Heart left ventricle (tissue), 16 donors: ENCODE data around the gene MAST4. TPM values are rescaled to one million over a fixed set of nuclear protein-coding genes. Genes with fewer than 3 reads are reported as not detected.

Experiments used
- ATAC-seq, 4 donors: fragments of 200-7000 bp; cut with Tn5 transposase; one replicate each; pipeline ENCODE4 v1.9.1; 2020 to 2022; ENCODE audit warnings: moderate library complexity in 4 of 4, mild to moderate bottlenecking in 3 of 4, moderate number of reproducible peaks in 1 of 4
- DNase-seq, 5 donors: peaks; one replicate each; pipeline ENCODE4 v3.0.0-alpha.2; 2020
- H3K27ac ChIP-seq, 12 donors: fragments of 200-600 bp; sonication (generic) in 4 of 12; one replicate each; pipeline versions ENCODE4 v1.5.0 to v1.8.0; 2016 to 2022; ENCODE audit warnings: mild to moderate bottlenecking in 2 of 12
- H3K27me3 ChIP-seq, 9 donors: fragments of 200-600 bp; sonication (generic) in 2 of 9; one replicate each; pipeline versions ENCODE4 v1.5.1 to v1.8.0; 2016 to 2022; ENCODE audit warnings: mild to moderate bottlenecking in 3 of 9
- H3K36me3 ChIP-seq, 9 donors: fragments of 200-600 bp; sonication (generic) in 2 of 9; one replicate each; pipeline versions ENCODE4 v1.5.0 to v1.8.0; 2018 to 2022; ENCODE audit warnings: mild to moderate bottlenecking in 2 of 9
- H3K4me1 ChIP-seq, 12 donors: fragments of 200-600 bp; sonication (generic) in 4 of 12; one replicate each; pipeline versions ENCODE4 v1.5.0 to v1.8.0; 2016 to 2022; ENCODE audit warnings: mild to moderate bottlenecking in 3 of 12
- H3K4me3 ChIP-seq, 12 donors: fragments of 200-600 bp; sonication (generic) in 4 of 12; one replicate each; pipeline versions ENCODE4 v1.5.0 to v1.8.0; 2017 to 2022; ENCODE audit warnings: mild to moderate bottlenecking in 9 of 12, moderate library complexity in 4 of 12
- H3K9me3 ChIP-seq, 12 donors: fragments of 200-600 bp; sonication (generic) in 4 of 12; one replicate each; pipeline versions ENCODE4 v1.5.0 to v1.8.0; 2016 to 2022; ENCODE audit warnings: mild to moderate bottlenecking in 1 of 12
- CTCF ChIP-seq, 12 donors: fragments of 200-600 bp; sonication (generic) in 4 of 12; IDR thresholded peaks; one replicate each; pipeline versions ENCODE4 v1.5.0 to v1.8.0; 2018 to 2022; ENCODE audit warnings: antibody characterized with exemption in 12 of 12, mild to moderate bottlenecking in 5 of 12
- POLR2A ChIP-seq, 2 donors: fragments of 450-650 bp; IDR thresholded peaks; one replicate each; pipeline ENCODE4 v1.6.1; 2017; ENCODE audit warnings: antibody characterized with exemption in 2 of 2, mild to moderate bottlenecking in 2 of 2, moderate library complexity in 2 of 2
- whole genome bisulfite sequencing, 4 donors: extraction: QIAGEN DNeasy Blood & Tissue Kit in 2 of 4; methylation state at CpG; one replicate each; pipeline versions ENCODE4 v1.1.5 to v1.1.7; 2013 to 2018; 5-methylcytosine and 5-hydroxymethylcytosine counted together
- intact Hi-C, 10 donors: fragments of 100-400 bp; cut with DNase I; formaldehyde crosslinking; loops; one replicate each; pipeline versions ENCODE4 v1.11.1 to v1.14.2; 2022
- polyA plus RNA-seq, 2 donors: library from polyadenylated mRNA; stranded (reverse); fragments of 200-250 nt; gene quantifications; one replicate each; pipeline ENCODE4 v1.2.3, GENCODE V29; 2013
- total RNA-seq, 9 donors: library from RNA; depleted of rRNA in 2 of 9; stranded (reverse); fragments of >200 nt in 2 of 9; fragmentation: NEBNext Ultra II Directional in 3 of 9; extraction: Animal tissue kit (Norgen Biotek cat#: 25700) in 3 of 9; gene quantifications; one replicate each; pipeline versions ENCODE4 v1.1.0 to v1.2.4, GENCODE V29; 2016 to 2023
- donor health status: ischemic (EF 13 %, LVEDD 7.1; RV severe dilation, severe dysfunction).
- donor health status: healthy with polysubstance abuse.
- donor health status: DM: no; HTN: yes; CAD: no.
- donor health status: DM: no; HTN: no; CAD: no.
- donor health status: ischemic (EF 25% LVEDD 6.9; RV normal size, moderate dysfunction).
- donor health status: ischemic (EF 25% LVEDD 5.7; RV mildly dilated, moderate dysfunction).
- donor health status: healthy.
- donor health status: DM: yes; HTN: yes; CAD: no.
- donor health status: ischemic (EF 35%, LVEDD 5.7; RV mildly dilated, moderate dysfunction).
- donor health status: nonischemic (EF 11% LVEDD 7.7; RV severe dilation, severe dysfunction).
- donor health status: DM: yes; HTN: yes; CAD: no.
- donor health status: PGD.
- donor health status: ischemic (EF 29% LVEDD 5.4; RV normal size, mild dysfunction).
- donor health status: nonischemic (EF 23%, LVEDD 6.1; RV moderate dilation, normal function).

The MAST4 gene
- total and polyA plus RNA-seq, 11 donors: 26.8 to 96.2 (median 68.1) TPM

- Histone ChIP-seq H3K27me3 (no peaks in the 10 kb centered on the region), H3K4me3 (peak overlapping the region in 1 of 12 donors; percentile 51), H3K9me3 (no peaks in the 10 kb centered on the region), H3K27ac (peak overlapping the region in 7 of 12 donors; percentile 66 to 94 (median 86)), H3K4me1 (peaks cover 0 to 32% (median 13%) of the 10 kb centered on the region in 12 donors), H3K36me3 (peaks cover 3 to 95% (median 59%) of the 10 kb centered on the region in 9 donors)
- DNase-seq (no peak), ATAC-seq (no peak)
- no peak for TF ChIP-seq POLR2A (IDR thresholded peaks at IDR 0.05)
- no peak for TF ChIP-seq CTCF (IDR thresholded peaks at IDR 0.05)
- 95 to 100% (median 97%) methylated on average over 13 to 17 of the region's 17 CpGs for WGBS, 4 donors
- intact Hi-C loops: loop anchor here in 5 of 10 donors (2.0 to 5.0 kb wide), 2 partner anchors 42 to 44 kb away; no protein-coding TSS in a partner anchor
Measured at GRCh38 chr5:67164856-67165525, 568.8 kb downstream of the MAST4 start.

GRCh38 chr5:67165526-67166459 is 569.6 kb downstream of the MAST4 start:
- intact Hi-C loops: loop anchor here in 8 of 10 donors (1.0 to 5.0 kb wide), 3 partner anchors 42 to 44 kb away; no protein-coding TSS in a partner anchor
- peaks cover 3 to 94% (median 58%) of the 10 kb centered on the region in 9 donors for H3K36me3 ChIP-seq
- no peaks in the 10 kb centered on the region for H3K9me3 ChIP-seq
- 40 to 57% (median 52%) methylated on average over 25 to 36 of the region's 36 CpGs for WGBS, 4 donors
- ATAC-seq (peak; percentile 51 to 87 (median 86)), DNase-seq (peak; percentile 85 to 93 (median 87))
- peak overlapping the region; percentile 59 to 94 (median 82) for H3K27ac ChIP-seq
- no peaks in the 10 kb centered on the region for H3K27me3 ChIP-seq
- no peak for TF ChIP-seq POLR2A (IDR thresholded peaks at IDR 0.05)
- peak; percentile 54 to 88 (median 70) for TF ChIP-seq CTCF (IDR thresholded peaks at IDR 0.05)
- peaks cover 0 to 35% (median 13%) of the 10 kb centered on the region in 12 donors for H3K4me1 ChIP-seq
- peak overlapping the region in 11 of 12 donors; percentile 4 to 57 (median 36) for H3K4me3 ChIP-seq

GRCh38 chr5:67166460-67167285 is 570.5 kb downstream of the MAST4 start:
- H3K9me3 ChIP-seq: no peaks in the 10 kb centered on the region
- H3K4me3 ChIP-seq: peak overlapping the region in 11 of 12 donors; percentile 4 to 57 (median 36)
- ATAC-seq (peak; percentile 24 to 73 (median 56)), DNase-seq (peak; percentile 54 to 84 (median 64))
- 64 to 67% (median 66%) methylated on average over 25 to 31 of the region's 31 CpGs for WGBS, 4 donors
- peak in 2 of 12 donors; percentile 6 to 23 for TF ChIP-seq CTCF (IDR thresholded peaks at IDR 0.05)
- TF ChIP-seq POLR2A (IDR thresholded peaks at IDR 0.05): no peak
- peak overlapping the region; percentile 59 to 94 (median 82) for H3K27ac ChIP-seq
- H3K4me1 ChIP-seq: peaks cover 0 to 38% (median 10%) of the 10 kb centered on the region in 12 donors
- H3K27me3 ChIP-seq: no peaks in the 10 kb centered on the region
- intact Hi-C loops: loop anchor here in 7 of 10 donors (1.0 to 5.0 kb wide), 3 partner anchors 41 to 43 kb away; no protein-coding TSS in a partner anchor
- H3K36me3 ChIP-seq: peaks cover 3 to 95% (median 50%) of the 10 kb centered on the region in 9 donors
